ENCODE measurements around the gene PCBP3. TPM values are rescaled to one million over a fixed set of nuclear protein-coding genes. Genes with fewer than 3 reads are reported as not detected.

PCBP3 gene
- total RNA-seq, 1 experiment from 2014 or later: not detected

GRCh38 chr21:45724994-45725843, 81.7 kb downstream of the PCBP3 start:
- Histone ChIP-seq H2AFZ (ENCODE audit: low read length) (no peak overlapping the region), H3K9me2 (replicated peaks; ENCODE audit: insufficient read depth, low read length) (no peaks in the 10 kb centered on the region), H3K79me2 (ENCODE audit: low read length) (no peaks in the 10 kb centered on the region), H3K4me2 (ENCODE audit: low read depth, low read length, poor library complexity, severe bottlenecking) (no peak overlapping the region), H3K4me3 (ENCODE audit: low read length) (no peak overlapping the region), H3K27me3 (ENCODE audit: low read length) (no peaks in the 10 kb centered on the region), H4K20me1 (ENCODE audit: insufficient read depth, low read depth, low read length) (no peaks in the 10 kb centered on the region), H3K9me3 (ENCODE audit: low read length) (no peaks in the 10 kb centered on the region), H3K9ac (ENCODE audit: low read length) (no peak overlapping the region), H3K36me3 (ENCODE audit: insufficient read depth, low read length) (no peaks in the 10 kb centered on the region), H3K4me1 (ENCODE audit: low read length) (no peaks in the 10 kb centered on the region), H3K27ac (ENCODE audit: low read length) (no peak overlapping the region)
- DNase-seq: no peak

GRCh38 chr21:45725844-45726200, 82.3 kb downstream of the PCBP3 start:
- Histone ChIP-seq H3K9ac (ENCODE audit: low read length) (no peak overlapping the region), H4K20me1 (ENCODE audit: insufficient read depth, low read depth, low read length) (no peaks in the 10 kb centered on the region), H3K9me2 (replicated peaks; ENCODE audit: insufficient read depth, low read length) (no peaks in the 10 kb centered on the region), H3K4me1 (ENCODE audit: low read length) (no peaks in the 10 kb centered on the region), H3K79me2 (ENCODE audit: low read length) (no peaks in the 10 kb centered on the region), H3K4me2 (ENCODE audit: low read depth, low read length, poor library complexity, severe bottlenecking) (no peak overlapping the region), H3K27me3 (ENCODE audit: low read length) (no peaks in the 10 kb centered on the region), H3K36me3 (ENCODE audit: insufficient read depth, low read length) (no peaks in the 10 kb centered on the region), H3K27ac (ENCODE audit: low read length) (no peak overlapping the region), H2AFZ (ENCODE audit: low read length) (no peak overlapping the region), H3K9me3 (ENCODE audit: low read length) (no peaks in the 10 kb centered on the region), H3K4me3 (ENCODE audit: low read length) (no peak overlapping the region)
- DNase-seq: no peak

- Histone ChIP-seq H3K36me3 (ENCODE audit: insufficient read depth, low read length) (no peaks in the 10 kb centered on the region), H4K20me1 (ENCODE audit: insufficient read depth, low read depth, low read length) (no peaks in the 10 kb centered on the region), H3K27ac (ENCODE audit: low read length) (no peak overlapping the region), H3K4me3 (ENCODE audit: low read length) (no peak overlapping the region), H3K27me3 (ENCODE audit: low read length) (no peaks in the 10 kb centered on the region), H3K4me2 (ENCODE audit: low read depth, low read length, poor library complexity, severe bottlenecking) (no peak overlapping the region), H3K4me1 (ENCODE audit: low read length) (no peaks in the 10 kb centered on the region), H3K9ac (ENCODE audit: low read length) (no peak overlapping the region), H3K9me2 (replicated peaks; ENCODE audit: insufficient read depth, low read length) (no peaks in the 10 kb centered on the region), H3K79me2 (ENCODE audit: low read length) (no peaks in the 10 kb centered on the region), H2AFZ (ENCODE audit: low read length) (no peak overlapping the region), H3K9me3 (ENCODE audit: low read length) (no peaks in the 10 kb centered on the region)
- no peak for DNase-seq
Measured at GRCh38 chr21:45726438-45726837, 82.9 kb downstream of the PCBP3 start.

- Histone ChIP-seq H3K9me3 (ENCODE audit: low read length) (no peaks in the 10 kb centered on the region), H3K79me2 (ENCODE audit: low read length) (no peaks in the 10 kb centered on the region), H3K9ac (ENCODE audit: low read length) (no peak overlapping the region), H3K4me2 (ENCODE audit: low read depth, low read length, poor library complexity, severe bottlenecking) (no peak overlapping the region), H3K27me3 (ENCODE audit: low read length) (no peaks in the 10 kb centered on the region), H3K27ac (ENCODE audit: low read length) (no peak overlapping the region), H3K9me2 (replicated peaks; ENCODE audit: insufficient read depth, low read length) (no peaks in the 10 kb centered on the region), H3K36me3 (ENCODE audit: insufficient read depth, low read length) (no peaks in the 10 kb centered on the region), H2AFZ (ENCODE audit: low read length) (no peak overlapping the region), H4K20me1 (ENCODE audit: insufficient read depth, low read depth, low read length) (no peaks in the 10 kb centered on the region), H3K4me3 (ENCODE audit: low read length) (no peak overlapping the region), H3K4me1 (ENCODE audit: low read length) (no peaks in the 10 kb centered on the region)
- DNase-seq: no peak
Measured at GRCh38 chr21:45727390-45727789, 83.9 kb downstream of the PCBP3 start.

GRCh38 chr21:45735259-45736000, 91.9 kb downstream of the PCBP3 start:
- no peak overlapping the region for H2AFZ ChIP-seq (ENCODE audit: low read length)
- H3K9me3 ChIP-seq (ENCODE audit: low read length): no peaks in the 10 kb centered on the region
- no peak overlapping the region for H3K27ac ChIP-seq (ENCODE audit: low read length)
- no peak overlapping the region for H3K9ac ChIP-seq (ENCODE audit: low read length)
- no peak for DNase-seq
- H3K4me1 ChIP-seq (ENCODE audit: low read length): no peaks in the 10 kb centered on the region
- H3K27me3 ChIP-seq (ENCODE audit: low read length): no peaks in the 10 kb centered on the region
- no peaks in the 10 kb centered on the region for H3K79me2 ChIP-seq (ENCODE audit: low read length)
- no peak overlapping the region for H3K4me2 ChIP-seq (ENCODE audit: low read depth, low read length, poor library complexity, severe bottlenecking)
- no peaks in the 10 kb centered on the region for H3K36me3 ChIP-seq (ENCODE audit: insufficient read depth, low read length)
- no peaks in the 10 kb centered on the region for H4K20me1 ChIP-seq (ENCODE audit: insufficient read depth, low read depth, low read length)
- no peaks in the 10 kb centered on the region for H3K9me2 ChIP-seq (replicated peaks; ENCODE audit: insufficient read depth, low read length)
- no peak overlapping the region for H3K4me3 ChIP-seq (ENCODE audit: low read length)

- Histone ChIP-seq H4K20me1 (ENCODE audit: insufficient read depth, low read depth, low read length) (no peaks in the 10 kb centered on the region), H2AFZ (ENCODE audit: low read length) (no peak overlapping the region), H3K27ac (ENCODE audit: low read length) (no peak overlapping the region), H3K9ac (ENCODE audit: low read length) (no peak overlapping the region), H3K9me3 (ENCODE audit: low read length) (no peaks in the 10 kb centered on the region), H3K4me1 (ENCODE audit: low read length) (no peaks in the 10 kb centered on the region), H3K36me3 (ENCODE audit: insufficient read depth, low read length) (no peaks in the 10 kb centered on the region), H3K79me2 (ENCODE audit: low read length) (no peaks in the 10 kb centered on the region), H3K27me3 (ENCODE audit: low read length) (no peaks in the 10 kb centered on the region), H3K4me3 (ENCODE audit: low read length) (no peak overlapping the region), H3K4me2 (ENCODE audit: low read depth, low read length, poor library complexity, severe bottlenecking) (no peak overlapping the region), H3K9me2 (replicated peaks; ENCODE audit: insufficient read depth, low read length) (no peaks in the 10 kb centered on the region)
- no peak for DNase-seq
Measured at GRCh38 chr21:45736042-45736689, 92.6 kb downstream of the PCBP3 start.

GRCh38 chr21:45736690-45737484, 93.4 kb downstream of the PCBP3 start:
- Histone ChIP-seq H3K4me1 (ENCODE audit: low read length) (no peaks in the 10 kb centered on the region), H3K27ac (ENCODE audit: low read length) (no peak overlapping the region), H3K9me2 (replicated peaks; ENCODE audit: insufficient read depth, low read length) (no peaks in the 10 kb centered on the region), H4K20me1 (ENCODE audit: insufficient read depth, low read depth, low read length) (no peaks in the 10 kb centered on the region), H3K36me3 (ENCODE audit: insufficient read depth, low read length) (no peaks in the 10 kb centered on the region), H2AFZ (ENCODE audit: low read length) (no peak overlapping the region), H3K79me2 (ENCODE audit: low read length) (no peaks in the 10 kb centered on the region), H3K9ac (ENCODE audit: low read length) (no peak overlapping the region), H3K4me2 (ENCODE audit: low read depth, low read length, poor library complexity, severe bottlenecking) (no peak overlapping the region), H3K9me3 (ENCODE audit: low read length) (no peaks in the 10 kb centered on the region), H3K4me3 (ENCODE audit: low read length) (no peak overlapping the region), H3K27me3 (ENCODE audit: low read length) (no peaks in the 10 kb centered on the region)
- no peak for DNase-seq
